Left lung (tissue), 10 donors: ENCODE results near the gene ARHGEF16. TPM values are rescaled to one million over a fixed set of nuclear protein-coding genes. Genes with fewer than 3 reads are reported as not detected.
A peak's percentile ranks its signal among the peaks of the same experiment; 100 is the strongest.

Source experiments
- ATAC-seq: fragments of 200-7000 bp; cut with Tn5 transposase; one replicate; pipeline ENCODE4 v1.9.1; 2020; ENCODE audit warnings: moderate library complexity
- DNase-seq, 4 donors: peaks; one replicate each; pipeline ENCODE4 v3.0.0-alpha.2; 2013 to 2020
- H3K27ac ChIP-seq, 2 donors: fragments of 200-600 bp; sonication (generic) in 1 of 2; one replicate each; pipeline versions ENCODE4 v1.5.0 to v1.8.0; 2020 to 2021
- H3K27me3 ChIP-seq, 2 donors: fragments of 200-600 bp; sonication (generic) in 1 of 2; one replicate each; pipeline versions ENCODE4 v1.5.0 to v1.8.0; 2020 to 2021
- H3K36me3 ChIP-seq, 2 donors: fragments of 200-600 bp; sonication (generic) in 1 of 2; one replicate each; pipeline versions ENCODE4 v1.5.0 to v1.8.0; 2020 to 2021
- H3K4me1 ChIP-seq, 2 donors: fragments of 200-600 bp; one replicate each; pipeline ENCODE4 v1.8.0; 2021
- H3K4me3 ChIP-seq, 2 donors: fragments of 200-600 bp; sonication (generic) in 1 of 2; one replicate each; pipeline versions ENCODE4 v1.5.0 to v1.8.0; 2020 to 2021; ENCODE audit warnings: mild to moderate bottlenecking in 1 of 2
- H3K9me3 ChIP-seq, 2 donors: fragments of 200-600 bp; sonication (generic) in 1 of 2; one replicate each; pipeline versions ENCODE4 v1.5.0 to v1.8.0; 2020 to 2021
- intact Hi-C, 2 donors: fragments of 100-400 bp; cut with DNase I; formaldehyde crosslinking; loops; one replicate each; pipeline versions ENCODE4 v1.11.2 to v1.14.2; 2022
- polyA plus RNA-seq, 6 donors: library from polyadenylated mRNA; unstranded; fragments of 120-200 nt; gene quantifications; one replicate each; pipeline ENCODE4 v1.2.1, GENCODE V29; 2013; ENCODE audit not compliant: insufficient read length in 6 of 6
- total RNA-seq, 2 donors: library from RNA; stranded (reverse); fragmentation: NEBNext Ultra II Directional; extraction: Animal tissue kit (Norgen Biotek cat#: 25700); gene quantifications; one replicate each; pipeline ENCODE4 v1.2.1, GENCODE V29; 2021
- TF ChIP-seq, protein P1 (sequence below), 2 donors: fragments of 200-600 bp; sonication (generic) in 1 of 2; IDR thresholded peaks; one replicate each; pipeline versions ENCODE4 v1.5.0 to v1.8.0; 2021; ENCODE audit warnings: antibody characterized with exemption in 2 of 2
- donor health status: DM: no; HTN: yes; CAD: no.
- donor health status: DM: no; HTN: no; CAD: no.

ARHGEF16 gene
- total and polyA plus RNA-seq, 8 donors: 8.3 to 11.8 (median 9.7) TPM

DNA sequence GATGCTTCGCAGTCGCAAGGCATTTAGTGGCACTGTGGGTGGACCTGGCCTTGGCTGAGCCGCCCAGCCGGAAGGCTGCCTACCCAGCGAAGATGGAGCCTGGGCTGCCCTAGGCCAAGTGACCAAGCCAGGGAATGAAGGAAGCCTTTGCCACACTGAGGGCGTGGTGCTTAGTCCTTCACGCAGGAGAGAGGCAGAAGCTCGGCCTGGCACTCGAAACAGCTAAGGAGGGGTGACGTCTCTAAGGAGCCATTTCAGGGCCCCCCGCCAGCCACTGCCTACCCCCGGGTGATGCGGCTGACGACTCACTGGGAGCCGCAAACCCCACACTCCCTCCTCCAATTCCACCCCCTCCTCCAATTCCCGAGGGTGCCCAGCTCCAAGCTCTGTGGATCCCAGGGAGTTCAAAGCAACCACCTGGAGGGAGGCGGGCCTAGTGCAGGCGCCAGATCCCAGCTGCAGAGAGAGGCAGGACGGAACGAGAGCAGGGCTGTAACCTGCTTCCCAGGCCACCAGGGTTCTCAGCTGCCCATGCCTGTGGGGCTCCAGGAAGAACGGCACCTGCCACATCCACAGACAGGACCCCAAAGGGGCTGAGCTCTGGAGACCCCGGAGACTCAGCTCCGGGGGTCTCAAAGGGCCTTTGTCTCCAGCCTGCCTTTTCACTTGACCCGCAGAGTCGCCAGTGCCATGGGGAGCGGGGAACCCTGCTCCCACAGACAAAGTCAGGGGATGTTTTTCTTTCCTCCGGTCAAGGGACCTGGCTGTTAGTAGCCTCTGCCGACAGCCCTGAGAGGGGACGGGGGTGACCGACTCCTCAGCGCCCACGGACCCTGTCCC, 75.8 kb downstream of the ARHGEF16 start:
- Histone ChIP-seq H3K27me3 (no peaks in the 10 kb centered on the region), H3K9me3 (no peaks in the 10 kb centered on the region), H3K27ac (peak overlapping the region; percentile 48 to 65), H3K4me1 (peaks cover 6 to 21% of the 10 kb centered on the region in 2 donors), H3K36me3 (no peaks in the 10 kb centered on the region), H3K4me3 (peak overlapping the region; percentile 54 to 71)
- DNase-seq (no peak), ATAC-seq (peak; percentile 34)
- intact Hi-C loops: no loop called here
- TF ChIP-seq, protein P1, sequence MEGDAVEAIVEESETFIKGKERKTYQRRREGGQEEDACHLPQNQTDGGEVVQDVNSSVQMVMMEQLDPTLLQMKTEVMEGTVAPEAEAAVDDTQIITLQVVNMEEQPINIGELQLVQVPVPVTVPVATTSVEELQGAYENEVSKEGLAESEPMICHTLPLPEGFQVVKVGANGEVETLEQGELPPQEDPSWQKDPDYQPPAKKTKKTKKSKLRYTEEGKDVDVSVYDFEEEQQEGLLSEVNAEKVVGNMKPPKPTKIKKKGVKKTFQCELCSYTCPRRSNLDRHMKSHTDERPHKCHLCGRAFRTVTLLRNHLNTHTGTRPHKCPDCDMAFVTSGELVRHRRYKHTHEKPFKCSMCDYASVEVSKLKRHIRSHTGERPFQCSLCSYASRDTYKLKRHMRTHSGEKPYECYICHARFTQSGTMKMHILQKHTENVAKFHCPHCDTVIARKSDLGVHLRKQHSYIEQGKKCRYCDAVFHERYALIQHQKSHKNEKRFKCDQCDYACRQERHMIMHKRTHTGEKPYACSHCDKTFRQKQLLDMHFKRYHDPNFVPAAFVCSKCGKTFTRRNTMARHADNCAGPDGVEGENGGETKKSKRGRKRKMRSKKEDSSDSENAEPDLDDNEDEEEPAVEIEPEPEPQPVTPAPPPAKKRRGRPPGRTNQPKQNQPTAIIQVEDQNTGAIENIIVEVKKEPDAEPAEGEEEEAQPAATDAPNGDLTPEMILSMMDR (IDR thresholded peaks at IDR 0.05): no peak

Other genes starting within 250 kb of the ARHGEF16 start
- gene MEGF6, start 156.8 kb downstream of the ARHGEF16 start, total RNA-seq: 100 to 1,000 TPM in 1 of 2 donors, 10 to 100 TPM in 1; 40.6 to 108 TPM
- gene MEGF6, start 156.8 kb downstream of the ARHGEF16 start, polyA plus RNA-seq: 10 to 100 TPM; 46.7 to 72.6 (median 51.5) TPM
- 10 to 100 TPM; 42.5 to 42.9 TPM for gene TPRG1L, start 170.3 kb downstream of the ARHGEF16 start, total RNA-seq
- 10 to 100 TPM; 27.3 to 33.8 (median 30.4) TPM for gene TPRG1L, start 170.3 kb downstream of the ARHGEF16 start, polyA plus RNA-seq
- gene WRAP73, start 195.4 kb downstream of the ARHGEF16 start, total RNA-seq: 10 to 100 TPM; 20.2 to 23.1 TPM
- gene WRAP73, start 195.4 kb downstream of the ARHGEF16 start, polyA plus RNA-seq: 10 to 100 TPM; 14.3 to 21.2 (median 15.4) TPM
- 1 to 10 TPM; 1.8 to 2.7 TPM for gene TP73, start 197.9 kb downstream of the ARHGEF16 start, total RNA-seq
- gene TP73, start 197.9 kb downstream of the ARHGEF16 start, polyA plus RNA-seq: 1 to 10 TPM; 1.6 to 2.1 (median 2.0) TPM